H1 (cell line): ENCODE data around the gene LCLAT1. TPM values are rescaled to one million over a fixed set of nuclear protein-coding genes. Genes with fewer than 3 reads are reported as not detected.

Experiments
- CHD7 ChIP-seq: fragments of 300-600 bp; sonication (generic); IDR thresholded peaks from 2 replicates; pipeline ENCODE4 v1.7.1; 2012; ENCODE audit warnings: low read length, moderate library complexity, mild to moderate bottlenecking, inconsistent platforms; ENCODE audit not compliant: insufficient replicate concordance
- polyA plus RNA-seq, 7 experiments: library from polyadenylated mRNA; depleted of rRNA in 3 of 7; stranded (reverse) in 5 of 7; unstranded in 2 of 7; fragments of >200 nt in 5 of 7; fragments of 200-250 nt in 2 of 7; gene quantifications; 1 replicate in 5 of 7; 2 replicates in 1 of 7; 4 replicates in 1 of 7; pipeline versions ENCODE4 v1.2.1 to v1.2.3, GENCODE V29; 2011 to 2013; ENCODE audit warnings: missing spikeins in 2 of 7, mixed read lengths in 2 of 7
- total RNA-seq: library from RNA; stranded (reverse); fragmentation: NEBNext Ultra II Directional; extraction: Animal tissue kit (Norgen Biotek cat#: 25700); gene quantifications from 2 replicates; pipeline ENCODE4 v1.2.1, GENCODE V29; 2021

The LCLAT1 gene
- total and polyA plus RNA-seq, 2 of the 8 experiments (the other 6 are each of a cell fraction or from before 2014, with no cell fraction given): 7.6 to 22.0 TPM

GRCh38 chr2:30605197-30605596 is 158.2 kb downstream of the LCLAT1 start (continued):
- TF ChIP-seq CHD7: peak; percentile 45
